NCI-H1417 (cell line): Measurements from ENCODE around the gene IL18R1.

Source experiments
- DNase-seq, 3 experiments: peaks; one replicate each; lab custom pipeline; 2025; lab: John Stamatoyannopoulos, UW

Gene IL18R1

DNA sequence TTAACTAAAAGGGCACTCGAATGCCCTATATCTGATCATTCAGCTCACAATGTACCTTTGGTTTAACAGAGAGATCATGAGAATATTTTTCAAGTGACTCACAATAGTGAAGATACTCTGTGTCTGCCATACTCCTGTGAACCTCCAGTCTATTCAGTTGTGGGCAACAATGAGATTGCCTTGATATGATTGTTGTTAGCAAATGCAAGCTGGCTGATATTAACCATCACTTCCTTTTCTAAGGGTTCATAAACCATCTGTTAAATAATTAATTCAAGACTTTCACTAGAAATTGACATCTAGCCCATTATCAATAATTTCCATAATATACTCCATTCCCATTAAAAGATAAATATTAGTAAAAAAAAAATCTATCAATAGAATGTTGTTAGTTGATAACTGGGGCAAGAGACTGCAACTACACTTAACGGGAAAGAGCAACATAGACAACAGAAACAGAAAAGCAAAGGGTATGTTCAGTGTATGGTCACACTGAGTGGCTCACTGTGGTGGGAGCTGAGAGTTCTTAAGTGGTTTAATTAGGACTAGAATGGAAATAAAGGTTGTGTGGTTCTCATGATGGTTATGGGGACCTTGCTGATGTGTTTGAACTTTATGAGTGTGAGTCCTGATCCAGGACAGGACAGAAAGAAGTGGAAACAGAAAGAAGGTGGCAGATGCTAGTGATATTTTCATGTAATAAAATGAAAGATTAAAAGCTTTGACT is 79.2 kb downstream of the IL18R1 start:
- DNase-seq, result no peak

GRCh38 chr2:102435741-102436140 is 80.1 kb downstream of the IL18R1 start:
- no peak for DNase-seq

DNA sequence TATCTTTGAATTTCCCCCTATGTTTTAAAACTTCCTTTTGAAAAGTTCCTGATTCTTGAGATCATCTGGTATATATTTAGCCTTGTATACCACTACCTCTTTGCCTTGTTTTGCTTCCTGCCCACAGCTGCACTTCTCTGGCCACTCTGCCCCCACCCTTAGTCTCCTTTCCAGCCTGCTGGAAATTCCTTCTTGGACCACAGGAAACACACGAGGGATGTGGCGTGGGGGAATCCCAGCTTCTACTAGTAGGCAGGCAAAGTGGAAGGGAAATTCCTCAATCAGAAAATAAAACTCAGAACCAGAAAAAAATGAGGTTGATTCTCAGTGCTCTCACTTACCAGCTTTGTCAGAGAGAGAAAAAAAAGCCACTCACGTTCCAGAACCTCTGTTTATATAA is 80.7 kb downstream of the IL18R1 start:
- no peak for DNase-seq

- no peak for DNase-seq
These were observed 81.5 kb downstream of the IL18R1 start for GRCh38 chr2:102437122-102437521.

DNA sequence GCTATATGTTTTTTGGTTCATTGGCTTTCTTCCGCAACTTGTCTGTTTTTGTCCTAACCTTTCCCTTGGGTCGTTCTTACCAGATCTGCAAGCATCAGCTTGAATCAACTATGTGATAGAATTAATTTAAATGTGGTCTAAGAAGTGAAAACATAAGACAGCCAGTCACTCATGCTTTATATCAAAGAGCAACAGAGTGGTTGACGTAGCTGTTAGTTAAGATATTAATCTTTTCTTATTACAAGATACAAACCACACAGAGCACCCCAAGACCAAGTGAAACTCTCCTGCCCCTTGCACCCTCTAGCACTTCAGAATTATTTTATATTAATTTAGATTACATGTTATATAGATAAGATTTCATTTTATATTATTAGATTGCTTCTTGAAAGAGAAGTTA is 82.5 kb downstream of the IL18R1 start:
- DNase-seq, result no peak

GRCh38 chr2:102438578-102438977 is 83.0 kb downstream of the IL18R1 start:
- DNase-seq, result no peak

GRCh38 chr2:102439065-102439695 is 83.6 kb downstream of the IL18R1 start:
- no peak for DNase-seq

DNA sequence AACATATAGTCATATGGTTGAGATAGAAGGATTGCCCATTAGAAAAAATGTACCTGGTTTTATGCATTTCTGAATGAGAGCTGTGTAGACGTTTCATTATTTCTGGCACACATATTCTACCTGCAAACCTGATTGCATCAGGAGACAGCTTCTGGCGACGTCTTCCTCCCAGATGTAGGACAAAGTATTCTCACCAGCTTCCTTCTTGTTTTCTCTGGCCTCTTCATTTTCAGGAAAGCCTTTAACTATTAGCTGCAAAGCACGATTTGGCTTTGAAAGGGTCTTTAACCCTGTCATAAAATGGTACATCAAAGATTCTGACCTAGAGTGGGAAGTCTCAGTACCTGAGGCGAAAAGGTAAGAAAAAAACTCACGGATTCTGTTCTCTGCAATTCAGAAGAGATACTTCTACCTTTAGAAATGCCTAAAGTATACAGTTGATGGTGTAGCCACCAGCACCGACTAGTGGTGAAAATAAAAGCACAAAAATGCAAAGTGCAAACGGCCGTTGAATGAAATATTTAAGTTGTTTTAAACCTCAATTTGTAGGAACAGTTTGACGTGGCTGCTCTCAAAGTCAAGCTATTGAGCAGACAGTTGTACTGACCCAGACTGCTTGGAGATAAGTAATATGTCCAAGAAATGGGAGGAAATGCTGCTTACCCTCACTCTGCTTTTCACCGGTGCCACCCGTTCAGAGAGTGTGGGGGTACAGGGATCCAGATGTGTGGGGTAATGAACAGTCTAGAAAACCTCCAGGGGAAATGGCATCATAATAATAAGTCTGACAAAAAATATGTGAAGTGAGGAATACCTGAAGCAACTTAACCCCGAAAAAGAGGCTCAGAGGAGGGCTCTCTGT is 87.6 kb downstream of the IL18R1 start:
- DNase-seq, result peak in 1 of 3 experiments; percentile 17

GRCh38 chr2:102444233-102444632 is 88.6 kb downstream of the IL18R1 start:
- no peak for DNase-seq

GRCh38 chr2:102446936-102447335 is 91.3 kb downstream of the IL18R1 start:
- no peak for DNase-seq
